SU-DHL-6 (cell line): Measurements from ENCODE around the gene ARMS2.

Source experiments
- EZH2phosphoT487 ChIP-seq: fragments of 200-600 bp; sonication (generic), shearing (Covaris generic); conservative IDR thresholded peaks from 2 replicates; pipeline ENCODE4 v1.6.1; 2018; ENCODE audit warnings: mild to moderate bottlenecking, antibody characterized with exemption, low read length, moderate library complexity, mixed read lengths
- TF ChIP-seq, protein P1 (sequence below): fragments of 200-600 bp; sonication (generic); IDR thresholded peaks from one replicate; pipeline ENCODE4 v1.5.1; 2017; ENCODE audit warnings: antibody characterized with exemption, mild to moderate bottlenecking, low read length, moderate library complexity; ENCODE audit not compliant: insufficient read depth, poor library complexity, severe bottlenecking

DNA sequence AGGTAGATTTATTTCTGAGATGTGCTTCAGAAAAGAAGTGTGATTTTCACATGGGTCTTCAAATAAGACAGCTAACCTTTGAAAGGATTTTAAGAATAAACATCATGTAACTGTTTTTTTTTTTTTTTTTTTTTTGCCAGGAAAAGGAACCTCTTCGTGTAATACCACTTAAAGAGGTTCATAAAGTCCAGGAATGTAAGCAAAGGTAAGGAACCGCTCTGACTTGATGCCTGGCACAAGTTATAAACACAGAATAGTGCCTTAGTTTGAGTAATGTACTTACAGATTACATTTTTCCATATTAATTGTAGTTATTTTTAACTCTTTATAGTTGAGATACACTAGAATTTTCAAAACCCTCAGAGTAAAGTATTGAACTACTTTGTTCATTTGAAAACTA is 30.4 kb upstream of the ARMS2 start:
- TF ChIP-seq, protein P1, sequence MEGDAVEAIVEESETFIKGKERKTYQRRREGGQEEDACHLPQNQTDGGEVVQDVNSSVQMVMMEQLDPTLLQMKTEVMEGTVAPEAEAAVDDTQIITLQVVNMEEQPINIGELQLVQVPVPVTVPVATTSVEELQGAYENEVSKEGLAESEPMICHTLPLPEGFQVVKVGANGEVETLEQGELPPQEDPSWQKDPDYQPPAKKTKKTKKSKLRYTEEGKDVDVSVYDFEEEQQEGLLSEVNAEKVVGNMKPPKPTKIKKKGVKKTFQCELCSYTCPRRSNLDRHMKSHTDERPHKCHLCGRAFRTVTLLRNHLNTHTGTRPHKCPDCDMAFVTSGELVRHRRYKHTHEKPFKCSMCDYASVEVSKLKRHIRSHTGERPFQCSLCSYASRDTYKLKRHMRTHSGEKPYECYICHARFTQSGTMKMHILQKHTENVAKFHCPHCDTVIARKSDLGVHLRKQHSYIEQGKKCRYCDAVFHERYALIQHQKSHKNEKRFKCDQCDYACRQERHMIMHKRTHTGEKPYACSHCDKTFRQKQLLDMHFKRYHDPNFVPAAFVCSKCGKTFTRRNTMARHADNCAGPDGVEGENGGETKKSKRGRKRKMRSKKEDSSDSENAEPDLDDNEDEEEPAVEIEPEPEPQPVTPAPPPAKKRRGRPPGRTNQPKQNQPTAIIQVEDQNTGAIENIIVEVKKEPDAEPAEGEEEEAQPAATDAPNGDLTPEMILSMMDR: no peak
- no peak for TF ChIP-seq EZH2phosphoT487
